Upper lobe of right lung (tissue), 1 donor: ENCODE data around the gene RNF17. TPM values are rescaled to one million over a fixed set of nuclear protein-coding genes. Genes with fewer than 3 reads are reported as not detected.

Experiments
- ATAC-seq: fragments of 200-7000 bp; cut with Tn5 transposase; one replicate; pipeline ENCODE4 v1.9.1; 2020; ENCODE audit warnings: mild to moderate bottlenecking, moderate library complexity
- DNase-seq: peaks from one replicate; pipeline ENCODE4 v3.0.0-alpha.2; 2020
- H3K27ac ChIP-seq: fragments of 200-600 bp; one replicate; pipeline ENCODE4 v1.8.0; 2022
- H3K27me3 ChIP-seq: fragments of 200-600 bp; one replicate; pipeline ENCODE4 v1.8.0; 2022; ENCODE audit warnings: mild to moderate bottlenecking
- H3K36me3 ChIP-seq: fragments of 200-600 bp; one replicate; pipeline ENCODE4 v1.8.0; 2022
- H3K4me1 ChIP-seq: fragments of 200-600 bp; one replicate; pipeline ENCODE4 v1.8.0; 2022
- H3K4me3 ChIP-seq: fragments of 200-600 bp; one replicate; pipeline ENCODE4 v1.8.0; 2022; ENCODE audit warnings: mild to moderate bottlenecking
- H3K9me3 ChIP-seq: fragments of 200-600 bp; one replicate; pipeline ENCODE4 v1.8.0; 2022
- CTCF ChIP-seq: fragments of 200-600 bp; IDR thresholded peaks from one replicate; pipeline ENCODE4 v1.8.0; 2022; ENCODE audit warnings: antibody characterized with exemption
- intact Hi-C: fragments of 100-400 bp; cut with DNase I; formaldehyde crosslinking; loops from one replicate; pipeline ENCODE4 v1.11.0; 2022
- total RNA-seq: library from RNA; stranded (reverse); fragmentation: NEBNext Ultra II Directional; extraction: Animal tissue kit (Norgen Biotek cat#: 25700); gene quantifications from one replicate; pipeline ENCODE4 v1.2.1, GENCODE V29; 2021
- donor health status: DM: no; HTN: yes; CAD: no; lungs with severe emphysema.

The RNF17 gene
- total RNA-seq, 1 donor from 2014 or later, result not detected

- intact Hi-C loops, result no loop called here
- no peak for ATAC-seq
Measured at GRCh38 chr13:24860770-24861169, 96.8 kb downstream of the RNF17 start.

GRCh38 chr13:24861617-24862362 is 97.8 kb downstream of the RNF17 start:
- Histone ChIP-seq H3K36me3 (no peaks in the 10 kb centered on the region), H3K27me3 (peaks cover 4% of the 10 kb centered on the region), H3K27ac (no peak overlapping the region), H3K9me3 (no peaks in the 10 kb centered on the region), H3K4me3 (no peak overlapping the region), H3K4me1 (no peaks in the 10 kb centered on the region)
- intact Hi-C loops, result no loop called here
- TF ChIP-seq CTCF, result no peak
- no peak for ATAC-seq
- no peak for DNase-seq

More at GRCh38 chr13:24860770-24861169, 96.8 kb downstream of the RNF17 start:
- no peaks in the 10 kb centered on the region for H3K36me3 ChIP-seq
- no peak overlapping the region for H3K4me3 ChIP-seq
- H3K27me3 ChIP-seq, result peaks cover 4% of the 10 kb centered on the region
- no peak for TF ChIP-seq CTCF
- DNase-seq, result no peak
- H3K9me3 ChIP-seq, result no peaks in the 10 kb centered on the region
- no peaks in the 10 kb centered on the region for H3K4me1 ChIP-seq
- no peak overlapping the region for H3K27ac ChIP-seq

- intact Hi-C loops, result no loop called here
- no peak overlapping the region for H3K4me3 ChIP-seq
- ATAC-seq (peak; percentile 29), DNase-seq (no peak)
- no peak for TF ChIP-seq CTCF
- H3K9me3 ChIP-seq, result no peaks in the 10 kb centered on the region
- no peaks in the 10 kb centered on the region for H3K36me3 ChIP-seq
- H3K27me3 ChIP-seq, result peaks cover 4% of the 10 kb centered on the region
- H3K27ac ChIP-seq, result no peak overlapping the region
- no peaks in the 10 kb centered on the region for H3K4me1 ChIP-seq
Measured at GRCh38 chr13:24863748-24864540, 100.0 kb downstream of the RNF17 start.

GRCh38 chr13:24864579-24864978 is 100.6 kb downstream of the RNF17 start:
- no peak overlapping the region for H3K4me3 ChIP-seq
- intact Hi-C loops, result no loop called here
- no peak overlapping the region for H3K27ac ChIP-seq
- no peaks in the 10 kb centered on the region for H3K4me1 ChIP-seq
- no peak for DNase-seq
- no peaks in the 10 kb centered on the region for H3K9me3 ChIP-seq
- no peaks in the 10 kb centered on the region for H3K27me3 ChIP-seq
- H3K36me3 ChIP-seq, result no peaks in the 10 kb centered on the region
- ATAC-seq, result no peak
- TF ChIP-seq CTCF, result no peak

- intact Hi-C loops, result no loop called here
Measured at GRCh38 chr13:24865163-24865953, 101.4 kb downstream of the RNF17 start.

More at GRCh38 chr13:24865163-24865953, 101.4 kb downstream of the RNF17 start:
- no peaks in the 10 kb centered on the region for H3K4me1 ChIP-seq
- no peaks in the 10 kb centered on the region for H3K27me3 ChIP-seq
- ATAC-seq (no peak), DNase-seq (no peak)
- H3K36me3 ChIP-seq, result no peaks in the 10 kb centered on the region
- no peaks in the 10 kb centered on the region for H3K9me3 ChIP-seq
- H3K27ac ChIP-seq, result no peak overlapping the region
- no peak for TF ChIP-seq CTCF
- no peak overlapping the region for H3K4me3 ChIP-seq
